HG03045 (cell line): ENCODE measurements around the gene RBM17.
A peak's percentile ranks its signal among the peaks of the same experiment; 100 is the strongest.
"Not testable (repeated sequence)": the region's sequence is repeated elsewhere in the genome, so short reads cannot be mapped to it uniquely, and the experiment has no call there.

ENCODE experiments used
- ATAC-seq: cut with Tn5 transposase; IDR thresholded peaks from one replicate; pipeline ENCODE4 v1.9.1; 2021; ENCODE audit warnings: mild to moderate bottlenecking, moderate library complexity; ENCODE audit not compliant: unreplicated experiment

The RBM17 gene

DNA sequence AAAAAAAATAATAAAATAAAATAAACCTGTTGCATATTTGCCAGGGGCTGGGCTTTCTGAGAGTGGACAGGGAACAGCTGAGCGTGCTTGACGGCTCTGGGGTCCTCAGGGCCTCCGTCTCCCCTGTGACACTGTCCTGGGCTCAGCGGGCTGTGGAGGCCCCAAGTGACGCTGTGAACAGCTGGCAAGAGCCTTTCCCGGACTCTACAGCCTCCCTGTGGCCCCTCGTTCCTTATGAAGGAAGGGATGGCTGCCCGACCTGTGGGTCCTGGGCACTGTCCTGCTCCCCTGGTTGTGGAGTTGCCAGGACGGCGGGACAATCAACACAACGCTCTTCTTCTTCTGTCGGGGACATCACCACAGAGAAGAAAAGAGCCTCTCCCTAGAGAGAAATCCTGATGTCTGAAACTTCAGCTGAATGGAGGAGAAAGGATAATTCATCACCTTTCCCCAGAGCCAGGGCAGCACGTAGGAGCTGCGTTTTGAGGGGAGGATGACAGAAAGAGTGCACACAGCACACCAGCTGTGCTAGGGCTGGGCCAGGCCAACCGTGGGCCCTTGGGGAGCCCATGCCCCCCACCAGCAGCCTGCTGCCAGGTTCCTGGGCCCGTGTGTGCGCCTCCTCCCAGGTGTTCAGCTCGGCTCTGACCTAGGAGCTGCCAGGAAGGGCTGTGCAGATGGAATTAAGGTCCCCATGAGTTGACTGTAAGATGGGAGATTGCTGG is 45.4 kb downstream of the RBM17 start:
- ATAC-seq: no peak

DNA sequence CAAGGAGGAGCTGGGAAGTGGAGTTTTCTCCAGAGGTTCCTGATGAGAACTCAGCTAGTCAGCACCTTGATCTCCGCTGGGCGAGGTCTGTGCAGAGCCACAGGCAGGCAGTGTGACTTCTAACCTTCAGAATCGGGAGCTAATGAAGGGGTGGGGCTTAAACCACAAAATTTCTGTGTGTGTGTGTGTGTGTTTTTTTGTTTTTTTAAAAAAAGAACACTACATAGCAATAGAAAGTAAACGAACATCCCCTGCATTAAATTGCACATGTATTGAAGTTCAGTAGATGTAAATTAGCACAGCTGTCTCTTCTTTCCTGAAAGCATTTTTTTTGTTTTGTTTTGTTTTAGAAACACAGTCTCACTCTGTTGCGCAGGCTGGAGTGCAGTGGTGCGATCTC is 46.2 kb downstream of the RBM17 start:
- no peak for ATAC-seq

DNA sequence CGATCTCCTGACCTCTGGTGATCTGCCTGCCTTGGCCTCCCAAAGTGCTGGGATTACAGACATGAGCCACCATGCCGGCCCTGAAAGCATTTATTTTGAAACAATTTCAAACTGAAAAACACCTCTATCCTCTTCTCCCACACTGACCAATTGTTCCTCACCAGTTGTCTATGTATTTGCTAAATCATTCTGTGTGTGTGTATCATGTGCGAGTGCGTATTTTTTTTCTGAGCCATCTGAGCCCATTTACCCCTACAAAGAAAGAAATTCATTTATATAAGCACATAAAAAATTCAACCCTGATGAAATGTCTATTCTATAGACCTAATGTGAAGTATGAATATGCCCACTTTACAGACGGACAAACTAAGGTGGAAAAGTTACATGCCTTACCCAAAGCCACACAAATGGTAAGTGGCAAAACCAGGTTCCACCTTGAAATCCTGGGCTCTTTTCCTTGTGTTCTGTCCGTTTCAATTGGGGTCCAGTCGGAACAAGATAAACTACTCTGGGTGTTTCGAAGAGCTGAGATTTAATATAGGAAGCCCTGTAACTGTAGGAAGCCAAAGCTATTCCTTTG is 46.8 kb downstream of the RBM17 start:
- ATAC-seq: no peak

- ATAC-seq: peak; percentile 32
Measured at GRCh38 chr10:6136215-6137201, 47.7 kb downstream of the RBM17 start.

GRCh38 chr10:6138456-6138855 is 49.6 kb downstream of the RBM17 start:
- no peak for ATAC-seq

GRCh38 chr10:6139470-6139869 is 50.6 kb downstream of the RBM17 start:
- ATAC-seq: no peak

- ATAC-seq: no peak
Measured at GRCh38 chr10:6140141-6140841, 51.5 kb downstream of the RBM17 start.

DNA sequence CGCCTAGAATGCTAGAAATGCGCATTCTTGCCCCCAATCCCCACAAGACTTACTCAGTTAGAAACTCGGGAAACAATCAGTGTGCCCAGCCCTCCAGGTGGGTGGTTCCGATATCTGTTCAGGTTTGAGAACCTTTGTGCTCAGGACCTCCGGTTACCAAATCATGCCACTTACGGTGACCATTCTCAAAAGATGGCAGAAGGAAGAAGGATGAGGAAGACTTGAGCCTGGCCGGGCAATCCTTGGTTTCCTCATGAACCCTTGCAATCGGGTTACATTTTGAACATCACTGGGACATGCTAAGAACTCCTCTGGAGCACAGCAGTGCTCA is 52.1 kb downstream of the RBM17 start:
- no peak for ATAC-seq

- peak; percentile 49 for ATAC-seq
Measured at GRCh38 chr10:6141296-6142151, 52.7 kb downstream of the RBM17 start.

DNA sequence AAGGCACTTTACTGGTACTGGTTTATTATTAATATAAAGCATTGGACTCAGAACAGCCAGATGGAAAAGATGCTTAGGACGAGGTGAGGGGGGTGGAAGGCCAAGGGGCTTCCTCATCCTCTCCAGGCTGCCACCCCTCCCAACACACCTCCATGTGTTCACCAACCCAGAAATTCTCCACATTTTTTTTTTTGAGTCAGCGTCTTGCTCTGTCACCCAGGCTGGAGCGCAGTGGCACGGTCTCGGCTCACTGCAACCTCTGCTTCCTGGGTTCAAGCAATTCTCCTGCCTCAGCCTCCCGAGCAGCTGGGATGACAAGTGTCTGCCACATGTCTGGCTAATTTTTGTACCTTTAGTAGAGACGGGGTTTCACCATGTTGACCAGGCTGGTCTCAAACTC is 53.4 kb downstream of the RBM17 start:
- ATAC-seq: not testable (repeated sequence)

DNA sequence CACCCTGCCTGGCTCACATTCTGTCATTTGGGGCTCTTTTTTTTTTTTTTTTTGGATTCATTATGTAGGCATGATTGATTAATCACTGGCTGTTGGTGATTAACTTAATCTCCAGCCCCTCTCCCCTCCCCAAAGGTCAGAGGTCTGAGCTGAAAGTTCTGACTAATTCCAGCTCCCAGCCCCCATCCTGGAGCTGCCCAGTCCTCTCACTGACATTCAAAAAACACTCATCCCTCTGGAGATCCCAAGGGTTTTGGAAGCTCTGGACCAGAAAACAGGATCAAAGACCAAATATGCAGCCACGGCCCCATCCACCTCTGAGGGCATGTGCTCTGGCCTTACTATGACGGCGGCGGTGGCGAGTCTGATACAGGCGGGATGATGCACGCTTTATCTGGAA is 53.8 kb downstream of the RBM17 start:
- no peak for ATAC-seq

- ATAC-seq: no peak
Measured at GRCh38 chr10:6143181-6143580, 54.3 kb downstream of the RBM17 start.

GRCh38 chr10:6144406-6145165 is 55.8 kb downstream of the RBM17 start:
- peak; percentile 76 for ATAC-seq

- ATAC-seq: peak; percentile 14
Measured at GRCh38 chr10:6145166-6145987, 56.5 kb downstream of the RBM17 start.

GRCh38 chr10:6146013-6146785 is 57.4 kb downstream of the RBM17 start:
- ATAC-seq: no peak

- ATAC-seq: no peak
Measured at GRCh38 chr10:6146921-6147320, 58.1 kb downstream of the RBM17 start.

DNA sequence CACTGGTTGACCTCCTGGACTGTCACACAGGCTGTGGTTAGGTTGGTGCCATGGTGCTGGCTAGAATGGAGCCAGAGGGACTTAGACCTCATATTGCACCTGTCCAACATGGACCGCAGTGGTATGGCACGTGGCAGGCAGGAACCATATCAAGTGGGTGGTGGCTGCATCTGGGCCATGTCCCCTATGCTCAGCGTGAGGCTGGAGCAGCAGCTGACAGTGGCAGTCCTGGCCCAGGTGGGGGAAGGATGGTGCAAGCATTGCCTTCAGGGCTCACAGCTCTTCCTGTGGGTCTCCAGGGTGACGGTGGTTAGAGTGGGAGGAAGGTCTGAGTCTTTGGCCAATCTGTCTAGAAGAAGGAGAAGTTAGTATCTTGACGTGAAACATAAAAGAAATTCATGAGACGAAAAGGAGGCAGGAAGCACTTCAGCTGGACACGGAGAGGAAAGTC is 59.4 kb downstream of the RBM17 start:
- no peak for ATAC-seq

DNA sequence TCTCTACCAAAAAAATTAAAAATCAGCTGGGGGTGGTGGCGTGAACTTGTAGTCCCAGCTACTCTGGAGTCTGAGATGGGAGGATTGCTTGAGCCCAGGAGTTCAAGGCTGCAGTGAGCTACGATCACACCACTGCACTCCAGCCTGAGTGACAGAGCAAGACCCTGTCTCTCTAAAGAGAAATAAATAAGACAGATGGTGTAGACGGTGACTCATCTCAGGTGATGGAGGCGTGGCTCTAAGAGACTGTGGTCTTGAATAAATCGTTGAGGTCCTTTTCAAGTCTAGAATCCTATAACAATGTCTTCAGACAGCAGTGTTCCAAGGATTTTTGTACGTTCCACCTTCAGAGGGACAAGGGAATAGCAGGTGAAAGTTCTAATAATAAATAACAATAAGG is 60.1 kb downstream of the RBM17 start:
- ATAC-seq: no peak
